NCI-H128 (cell line): ENCODE results near the gene HMBS.
"Not testable (repeated sequence)": the region's sequence is repeated elsewhere in the genome, so short reads cannot be mapped to it uniquely, and the experiment has no call there.

ENCODE experiments used
- DNase-seq: peaks from one replicate; lab custom pipeline; 2025; ENCODE audit not compliant: unreplicated experiment; lab: John Stamatoyannopoulos, UW

Gene HMBS

DNA sequence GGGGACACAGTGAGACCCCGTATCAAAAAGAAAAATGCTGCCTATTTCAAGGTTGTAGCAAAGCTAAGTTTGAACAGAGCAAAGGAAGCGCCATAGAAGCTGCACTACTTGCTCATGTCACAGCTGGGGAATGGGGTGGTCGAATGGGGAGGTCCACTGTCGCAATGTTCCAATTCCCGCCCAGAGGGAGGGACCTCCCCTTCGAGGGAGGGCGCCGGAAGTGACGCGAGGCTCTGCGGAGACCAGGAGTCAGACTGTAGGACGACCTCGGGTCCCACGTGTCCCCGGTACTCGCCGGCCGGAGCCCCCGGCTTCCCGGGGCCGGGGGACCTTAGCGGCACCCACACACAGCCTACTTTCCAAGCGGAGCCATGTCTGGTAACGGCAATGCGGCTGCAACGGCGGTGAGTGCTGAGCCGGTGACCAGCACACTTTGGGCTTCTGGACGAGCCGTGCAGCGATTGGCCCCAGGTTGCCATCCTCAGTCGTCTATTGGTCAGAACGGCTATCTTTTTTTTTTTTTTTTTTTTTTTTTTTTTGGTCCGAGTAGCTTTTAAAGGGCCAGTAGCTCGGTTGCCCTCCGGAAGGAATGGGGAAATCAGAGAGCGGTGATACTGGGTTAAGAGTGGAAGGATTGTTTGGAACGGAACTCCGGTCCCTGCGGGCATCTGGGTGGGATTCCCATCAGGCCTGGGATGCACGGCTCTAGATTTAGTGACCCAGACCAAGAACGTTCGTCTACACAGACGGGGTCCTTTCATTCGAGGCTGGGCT is at the start of gene HMBS:
Gene HMBS, plus strand, starts transcription at position 219 of the 774 bp plus-strand sequence. Its CDS starts 153 bp downstream, at position 372.
- DNase-seq = peak; percentile 68

DNA sequence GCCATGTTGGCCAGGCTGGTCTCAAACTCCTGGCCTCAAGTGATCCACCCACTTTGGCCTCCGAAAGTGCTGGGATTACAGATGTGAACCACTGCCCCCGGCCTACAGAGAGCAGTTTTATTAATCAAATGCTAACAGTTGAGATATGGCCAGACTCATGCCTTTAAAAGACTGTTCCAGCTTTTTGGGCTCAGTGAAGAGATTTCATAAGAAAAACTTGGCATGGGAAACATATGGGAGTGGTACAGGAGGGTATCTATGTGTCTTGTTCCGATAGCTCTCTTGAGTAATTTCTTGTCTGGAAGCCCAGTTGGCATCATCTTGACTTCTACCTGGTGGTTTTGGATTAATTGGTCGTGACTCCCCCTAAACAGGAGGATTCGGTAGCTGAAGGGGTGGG is 45.8 kb upstream of the HMBS start:
- DNase-seq = no peak

GRCh38 chr11:119039471-119039870 is 45.2 kb upstream of the HMBS start:
- DNase-seq = not testable (repeated sequence)

DNA sequence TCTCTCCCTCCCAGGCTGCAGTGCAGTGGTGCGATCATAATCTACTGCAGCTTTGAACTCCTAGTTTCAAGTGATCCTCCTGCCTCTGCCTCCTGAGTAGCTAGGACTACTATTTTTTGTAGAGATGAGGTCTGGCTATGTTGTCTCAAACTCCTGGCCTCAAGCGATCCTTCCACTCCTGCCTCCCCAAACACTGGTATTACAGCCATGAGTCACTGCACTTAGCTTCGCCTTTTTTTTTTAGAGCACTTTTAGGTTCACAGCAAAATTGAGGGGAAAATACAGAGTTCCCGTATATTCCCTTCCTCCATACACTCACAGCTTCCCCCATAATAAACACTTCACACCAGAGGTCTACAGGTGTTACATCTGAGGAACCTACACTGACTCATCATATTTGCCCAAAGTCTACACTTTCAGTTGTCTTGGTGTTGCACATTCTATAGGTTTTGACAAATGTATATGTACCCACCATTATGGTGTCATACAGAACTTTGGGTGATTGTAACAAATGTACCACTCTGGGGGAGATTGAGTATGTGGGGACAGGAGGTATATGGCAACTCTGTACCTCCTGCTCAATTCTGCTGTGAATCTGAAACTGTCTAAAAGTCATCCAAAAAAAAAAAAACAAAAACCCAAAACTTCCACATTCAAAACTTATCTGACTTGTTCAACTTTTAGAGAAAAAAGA is 42.7 kb upstream of the HMBS start:
- DNase-seq = no peak

DNA sequence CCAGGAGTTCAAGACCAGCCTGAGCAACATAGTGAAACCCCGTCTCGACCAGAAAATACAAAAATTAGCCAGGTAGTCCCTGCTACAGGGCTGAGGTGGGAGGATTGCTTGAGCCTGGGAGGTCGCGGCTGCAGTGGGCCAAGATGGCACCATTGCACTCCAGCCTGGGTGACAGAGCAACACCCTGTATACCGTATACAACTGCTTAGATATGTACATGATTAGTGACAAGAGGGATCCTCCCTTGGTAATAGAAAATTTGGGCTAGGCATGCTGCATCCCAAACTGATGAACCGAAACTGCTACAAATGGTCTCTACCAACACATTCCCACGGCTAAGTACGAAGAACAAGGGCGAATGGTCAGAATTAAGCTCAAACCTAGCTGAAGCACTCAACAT is 41.8 kb upstream of the HMBS start:
- DNase-seq = no peak

- DNase-seq = no peak
Observed at GRCh38 chr11:119044708-119045107, 40.0 kb upstream of the HMBS start.

GRCh38 chr11:119046489-119046888 is 38.2 kb upstream of the HMBS start:
- DNase-seq = no peak

DNA sequence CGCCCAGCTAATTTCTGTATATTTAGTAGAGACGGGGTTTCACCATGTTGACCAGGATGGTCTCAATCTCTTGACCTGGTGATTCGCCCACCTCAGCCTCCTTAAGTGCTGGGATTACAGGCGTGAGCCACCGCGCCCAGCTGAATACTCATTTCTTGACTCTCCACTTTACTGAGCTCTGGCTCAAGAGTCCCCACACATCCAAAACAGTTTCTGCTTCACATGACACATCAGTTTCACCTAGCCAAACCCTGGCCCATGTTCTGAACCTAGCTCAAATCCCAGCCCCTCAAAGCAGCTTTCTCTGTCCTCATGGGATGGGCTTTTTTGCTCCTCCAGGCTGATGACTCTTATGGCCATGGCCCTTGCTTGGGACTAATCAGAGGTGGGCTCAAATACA is 37.5 kb upstream of the HMBS start:
- DNase-seq = no peak

DNA sequence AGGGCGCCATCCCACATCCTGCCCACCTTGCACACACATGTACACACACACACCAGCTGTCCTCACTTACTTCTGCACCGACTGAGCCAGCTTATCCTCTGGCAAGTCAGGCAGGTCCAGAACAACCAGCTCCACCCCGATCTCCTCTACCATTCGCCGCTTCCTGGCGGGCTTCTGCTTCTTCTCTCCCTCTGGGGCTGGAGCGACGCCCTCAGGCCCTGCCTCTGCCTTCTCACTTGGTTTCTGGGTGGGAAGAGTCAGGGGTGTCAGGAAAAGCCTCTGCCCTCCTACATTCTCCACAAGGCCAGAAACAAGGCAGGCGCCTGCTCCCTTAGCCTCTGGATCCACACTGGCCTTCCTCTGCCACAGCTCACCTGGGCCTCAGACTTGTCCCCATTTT is 36.0 kb upstream of the HMBS start:
- no peak for DNase-seq

DNA sequence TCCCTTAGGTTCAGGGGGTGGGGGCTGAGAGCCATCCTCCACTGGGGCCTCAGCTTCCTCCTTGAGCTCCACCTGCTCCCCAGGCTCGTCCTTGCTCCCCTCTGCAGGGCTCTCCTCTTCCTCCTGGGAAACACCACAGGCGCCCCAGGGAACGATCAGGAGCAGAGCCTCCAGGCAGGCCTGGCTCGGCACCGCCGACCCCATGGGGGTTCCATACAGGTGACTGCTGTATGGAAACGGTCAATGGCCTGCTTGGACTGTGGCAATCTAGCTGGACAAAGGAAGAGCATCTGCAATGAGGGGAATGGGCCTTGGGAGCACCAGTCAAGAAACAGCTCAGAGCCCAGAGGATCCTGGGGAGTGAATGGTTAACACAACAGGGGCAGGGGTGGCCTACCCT is 35.6 kb upstream of the HMBS start:
- no peak for DNase-seq

- DNase-seq = no peak
Observed at GRCh38 chr11:119051440-119052162, 33.1 kb upstream of the HMBS start.

DNA sequence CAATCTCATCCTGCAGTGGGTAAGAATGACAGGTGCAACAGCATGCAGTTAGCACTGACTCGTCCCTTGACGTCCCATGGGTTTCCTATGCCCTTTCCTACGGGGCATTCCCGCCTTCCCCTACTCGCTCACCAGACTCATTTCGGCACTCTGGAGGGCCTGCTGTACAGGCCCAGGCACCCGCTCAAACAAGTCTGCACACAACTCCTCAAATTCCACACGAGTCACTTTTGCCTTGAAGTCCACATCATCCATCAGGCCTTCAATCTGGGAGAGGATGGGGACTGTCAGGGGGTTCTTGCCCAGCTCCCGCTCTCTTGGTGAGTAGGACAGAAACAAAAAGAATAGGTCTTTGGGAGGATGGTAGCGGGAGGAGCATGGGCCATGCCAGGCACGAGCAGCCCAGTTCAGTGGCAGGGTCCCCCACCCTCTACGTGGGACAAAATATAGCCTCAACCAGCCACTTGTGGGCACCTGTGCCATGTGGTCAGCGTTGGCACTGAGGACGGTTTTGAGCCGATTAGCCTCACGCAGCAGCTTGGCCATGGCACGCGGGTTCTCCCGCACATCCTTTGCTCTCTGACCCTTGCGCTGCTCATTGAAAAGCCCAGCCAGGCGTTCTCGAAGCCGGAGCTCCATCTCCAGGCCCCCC is 32.4 kb upstream of the HMBS start:
- no peak for DNase-seq

DNA sequence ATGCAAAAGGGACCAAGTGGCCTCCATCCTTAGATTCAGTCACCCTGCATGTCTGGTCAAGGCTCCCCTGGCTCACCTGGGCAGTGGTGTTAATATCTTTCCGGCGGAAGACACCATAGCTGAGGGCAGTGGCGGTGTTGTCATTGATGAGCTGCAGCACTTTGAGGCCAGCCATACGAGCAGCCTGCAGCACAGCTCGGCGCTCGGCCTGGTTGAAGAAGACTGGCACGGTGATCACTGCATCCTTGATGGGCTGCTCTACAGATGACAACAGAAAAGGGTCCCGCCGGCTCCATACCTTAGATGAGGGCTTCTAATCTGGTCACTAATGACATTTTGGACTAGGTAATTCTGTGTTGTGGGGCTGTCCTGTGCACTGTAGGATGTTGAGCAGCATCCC is 30.3 kb upstream of the HMBS start:
- DNase-seq = no peak

GRCh38 chr11:119055901-119056300 is 28.8 kb upstream of the HMBS start:
- no peak for DNase-seq

GRCh38 chr11:119056421-119056999 is 28.2 kb upstream of the HMBS start:
- DNase-seq = peak; percentile 2

- DNase-seq = peak; percentile 70
Observed at GRCh38 chr11:119057000-119057769, 27.5 kb upstream of the HMBS start, which contains the start of gene HYOU1. HYOU1 (minus strand) TSS chr11:119057205; CDS start chr11:119056160, 1,045 bp downstream.

DNA sequence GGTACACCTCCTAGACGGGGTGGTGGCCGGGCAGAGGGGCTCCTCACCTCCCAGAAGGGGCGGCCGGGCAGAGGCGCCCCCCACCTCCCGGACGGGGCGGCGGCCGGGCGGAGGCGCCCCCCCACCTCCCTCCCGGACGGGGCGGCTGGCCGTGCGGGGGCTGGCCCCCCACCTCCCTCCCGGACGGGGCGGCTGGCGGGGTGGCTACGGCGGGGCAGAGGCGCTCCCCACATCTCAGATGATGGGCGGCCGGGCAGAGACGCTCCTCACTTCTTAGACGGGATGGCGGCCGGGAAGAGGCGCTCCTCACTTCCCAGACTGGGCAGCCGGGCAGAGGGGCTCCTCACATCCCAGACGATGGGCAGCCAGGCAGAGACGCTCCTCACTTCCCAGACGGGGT is 25.6 kb upstream of the HMBS start:
- not testable (repeated sequence) for DNase-seq

DNA sequence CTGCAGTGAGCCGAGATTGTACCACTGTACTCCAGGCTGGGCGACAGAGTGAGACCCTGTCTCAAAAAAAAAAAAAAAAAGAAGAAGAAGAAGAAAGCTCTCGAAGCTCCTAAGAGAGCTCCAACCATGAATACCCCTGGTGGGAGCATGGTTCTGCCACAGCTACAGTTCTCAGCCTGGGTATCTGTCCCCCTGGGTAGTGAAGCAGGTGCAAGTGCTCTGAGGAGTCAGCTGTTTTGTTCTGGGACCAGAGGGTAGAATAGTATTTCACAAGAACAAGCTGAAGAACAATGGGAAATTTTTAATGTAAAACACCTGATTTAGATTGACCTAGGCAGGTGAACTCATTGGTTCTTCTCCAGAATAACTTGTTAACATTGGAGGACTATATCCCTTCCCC is 23.4 kb upstream of the HMBS start:
- DNase-seq = no peak

- no peak for DNase-seq
Observed at GRCh38 chr11:119062779-119063178, 21.9 kb upstream of the HMBS start.

DNA sequence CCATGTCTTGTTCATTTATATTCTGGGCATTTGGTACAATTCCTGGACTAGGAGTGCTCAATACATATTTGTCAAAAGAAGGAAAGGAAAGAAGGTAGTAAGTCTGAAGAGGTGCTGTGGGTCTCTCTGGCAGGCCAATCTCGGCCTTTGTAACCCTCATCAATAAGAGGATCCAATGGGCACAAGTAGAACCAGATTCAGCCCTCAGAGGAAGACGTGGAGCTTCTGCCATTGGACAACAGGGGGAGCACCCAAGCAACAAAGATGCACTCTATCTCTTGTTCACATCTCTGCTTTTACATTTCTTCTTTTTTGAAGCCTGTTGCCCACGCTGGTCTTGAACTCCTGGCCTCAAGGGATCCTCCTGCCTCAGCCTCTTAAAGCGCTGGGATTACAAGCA is 19.3 kb upstream of the HMBS start:
- DNase-seq = no peak
